ENCODE data around the gene FAM200C.

DNA sequence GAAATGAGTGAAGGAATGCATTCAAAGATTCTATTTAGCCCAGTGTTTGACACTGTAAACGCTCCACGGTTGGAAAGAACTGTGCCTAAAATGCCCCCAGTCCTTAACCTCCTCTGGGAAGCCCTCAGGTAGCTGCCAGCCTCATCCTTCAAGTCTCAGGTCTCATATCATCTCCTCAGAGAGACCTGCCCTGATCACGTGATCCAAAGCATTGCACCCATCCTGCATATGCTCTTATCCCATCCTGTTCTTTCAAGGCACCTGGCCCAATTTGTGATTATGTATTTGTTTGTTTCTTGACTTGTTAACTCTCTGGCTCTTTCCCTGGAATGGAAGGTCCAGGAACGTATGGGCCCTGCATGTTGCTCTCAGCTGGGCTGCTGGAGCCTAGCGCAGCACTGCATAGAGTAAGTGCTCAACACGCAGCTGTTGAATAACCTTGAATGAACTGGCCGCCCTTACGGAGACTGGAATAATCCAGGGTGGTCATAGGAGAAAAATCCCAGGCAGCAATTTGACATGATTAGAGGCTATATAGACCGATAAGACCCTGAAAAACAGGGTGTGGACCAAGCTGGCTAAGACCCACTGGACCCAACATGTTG lies 38.1 kb downstream of the FAM200C start:
- TF ChIP-seq, protein P1, sequence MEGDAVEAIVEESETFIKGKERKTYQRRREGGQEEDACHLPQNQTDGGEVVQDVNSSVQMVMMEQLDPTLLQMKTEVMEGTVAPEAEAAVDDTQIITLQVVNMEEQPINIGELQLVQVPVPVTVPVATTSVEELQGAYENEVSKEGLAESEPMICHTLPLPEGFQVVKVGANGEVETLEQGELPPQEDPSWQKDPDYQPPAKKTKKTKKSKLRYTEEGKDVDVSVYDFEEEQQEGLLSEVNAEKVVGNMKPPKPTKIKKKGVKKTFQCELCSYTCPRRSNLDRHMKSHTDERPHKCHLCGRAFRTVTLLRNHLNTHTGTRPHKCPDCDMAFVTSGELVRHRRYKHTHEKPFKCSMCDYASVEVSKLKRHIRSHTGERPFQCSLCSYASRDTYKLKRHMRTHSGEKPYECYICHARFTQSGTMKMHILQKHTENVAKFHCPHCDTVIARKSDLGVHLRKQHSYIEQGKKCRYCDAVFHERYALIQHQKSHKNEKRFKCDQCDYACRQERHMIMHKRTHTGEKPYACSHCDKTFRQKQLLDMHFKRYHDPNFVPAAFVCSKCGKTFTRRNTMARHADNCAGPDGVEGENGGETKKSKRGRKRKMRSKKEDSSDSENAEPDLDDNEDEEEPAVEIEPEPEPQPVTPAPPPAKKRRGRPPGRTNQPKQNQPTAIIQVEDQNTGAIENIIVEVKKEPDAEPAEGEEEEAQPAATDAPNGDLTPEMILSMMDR (IDR thresholded peaks at IDR 0.05; ENCODE audit: low read depth, low read length) = no peak
- TF ChIP-seq EZH2phosphoT487 (IDR thresholded peaks at IDR 0.05; ENCODE audit: low read depth) = no peak
